Measurements from ENCODE around the gene PAAF1.

PAAF1 gene

GRCh38 chr11:73972620-73973449, 96.0 kb downstream of the PAAF1 start:
- no peak for DNase-seq (ENCODE audit: low spot score)

GRCh38 chr11:73974604-73975478, 98.0 kb downstream of the PAAF1 start:
- no peak for DNase-seq (ENCODE audit: low spot score)

GRCh38 chr11:73975479-73975757, 98.6 kb downstream of the PAAF1 start:
- no peak for DNase-seq (ENCODE audit: low spot score)

- DNase-seq (ENCODE audit: low spot score): no peak
Measured at GRCh38 chr11:73976451-73977151, 99.8 kb downstream of the PAAF1 start.

GRCh38 chr11:73977856-73978519, 101.2 kb downstream of the PAAF1 start:
- no peak for DNase-seq (ENCODE audit: low spot score)

- DNase-seq (ENCODE audit: low spot score): no peak
Measured at GRCh38 chr11:73978576-73979086, 101.8 kb downstream of the PAAF1 start.

GRCh38 chr11:73980001-73980961, 103.5 kb downstream of the PAAF1 start:
- DNase-seq (ENCODE audit: low spot score): no peak

Measured in iPS-NIHi11 (cell line).